GM23338 (cell line): ENCODE measurements around the gene ZNF273. TPM values are rescaled to one million over a fixed set of nuclear protein-coding genes. Genes with fewer than 3 reads are reported as not detected.

Source experiments
- ATAC-seq: fragments of 200-7000 bp; cut with Tn5 transposase; 3 replicates; pipeline ENCODE4 v1.9.1; 2020
- DNase-seq: peaks from one replicate; pipeline ENCODE4 v3.0.0-alpha.2; 2015; ENCODE audit warnings: low spot score
- H2AFZ ChIP-seq: fragments of 200-600 bp; sonication (generic); 2 replicates; pipeline ENCODE4 v1.8.0; 2016; ENCODE audit warnings: antibody characterized with exemption, mild to moderate bottlenecking, moderate library complexity
- H3F3A ChIP-seq: fragments of 200-600 bp; sonication (generic); replicated peaks from 2 replicates; pipeline ENCODE4 v1.8.0; 2017; ENCODE audit warnings: antibody characterized with exemption, mixed run types, low read depth
- H3K27ac ChIP-seq: fragments of 200-600 bp; sonication (generic); 2 replicates; pipeline ENCODE4 v1.6.1; 2016; ENCODE audit warnings: low read depth
- H3K27me3 ChIP-seq: fragments of 200-600 bp; sonication (generic); 2 replicates; pipeline ENCODE4 v1.8.0; 2016; ENCODE audit warnings: mild to moderate bottlenecking, mixed run types, moderate library complexity; ENCODE audit not compliant: insufficient read depth
- H3K36me3 ChIP-seq: fragments of 200-600 bp; sonication (generic); 2 replicates; pipeline ENCODE4 v1.8.0; 2016; ENCODE audit warnings: mild to moderate bottlenecking; ENCODE audit not compliant: insufficient read depth
- H3K4me1 ChIP-seq: fragments of 200-600 bp; sonication (generic); 2 replicates; pipeline ENCODE4 v1.8.0; 2016; ENCODE audit warnings: mild to moderate bottlenecking, moderate library complexity; ENCODE audit not compliant: insufficient read depth
- H3K4me2 ChIP-seq: fragments of 200-600 bp; sonication (generic); 2 replicates; pipeline ENCODE4 v1.7.1; 2017; ENCODE audit warnings: mixed run types
- H3K4me3 ChIP-seq: fragments of 200-600 bp; sonication (generic); 2 replicates; pipeline ENCODE4 v1.6.1; 2016; ENCODE audit warnings: mixed run types
- H3K79me2 ChIP-seq: fragments of 200-600 bp; sonication (generic); replicated peaks from 2 replicates; pipeline ENCODE4 v1.8.0; 2017; ENCODE audit warnings: mild to moderate bottlenecking; ENCODE audit not compliant: insufficient read depth
- H3K9me2 ChIP-seq: fragments of 200-600 bp; sonication (generic); 2 replicates; pipeline ENCODE4 v1.8.0; 2017; ENCODE audit not compliant: insufficient read depth
- H4K20me1 ChIP-seq: fragments of 200-600 bp; sonication (generic); replicated peaks from 2 replicates; pipeline ENCODE4 v1.8.0; 2017; ENCODE audit warnings: mild to moderate bottlenecking; ENCODE audit not compliant: insufficient read depth
- H3K27ac Mint-ChIP-seq: 2 replicates; pipeline ENCODE4 v1.8.0; 2020; ENCODE audit warnings: inconsistent platforms, mild to moderate bottlenecking, moderate library complexity, mixed read lengths
- H3K27me3 Mint-ChIP-seq: 3 replicates; pipeline ENCODE4 v1.8.0; 2022; ENCODE audit warnings: low read depth, mild to moderate bottlenecking, moderate library complexity, mixed read lengths, inconsistent platforms; ENCODE audit not compliant: insufficient read depth, poor library complexity
- H3K36me3 Mint-ChIP-seq: 3 replicates; pipeline ENCODE4 v1.8.0; 2021; ENCODE audit warnings: low read depth, mild to moderate bottlenecking, inconsistent platforms, moderate library complexity, mixed read lengths
- H3K4me1 Mint-ChIP-seq: 3 replicates; pipeline ENCODE4 v1.8.0; 2020; ENCODE audit warnings: mild to moderate bottlenecking, inconsistent platforms, mixed read lengths
- H3K4me3 Mint-ChIP-seq: 3 replicates; pipeline ENCODE4 v1.8.0; 2021; ENCODE audit warnings: moderate library complexity, mild to moderate bottlenecking, inconsistent platforms, mixed read lengths
- H3K9me3 Mint-ChIP-seq: 3 replicates; pipeline ENCODE4 v1.8.0; 2020; ENCODE audit warnings: moderate library complexity, mild to moderate bottlenecking, inconsistent platforms, mixed read lengths
- CREB1 ChIP-seq: fragments of 250-450 bp; sonication (Bioruptor Pico); IDR thresholded peaks from 2 replicates; pipeline ENCODE4 v1.5.0; 2020; ENCODE audit warnings: low read depth, mild to moderate bottlenecking, moderate library complexity
- EZH2 ChIP-seq: fragments of 200-600 bp; sonication (generic); IDR thresholded peaks from one replicate; pipeline ENCODE4 v1.8.0; 2017; ENCODE audit warnings: antibody characterized with exemption, mild to moderate bottlenecking, low read depth; ENCODE audit not compliant: unreplicated experiment
- EZH2phosphoT487 ChIP-seq: fragments of 200-600 bp; sonication (generic); IDR thresholded peaks from one replicate; pipeline ENCODE4 v1.8.1; 2018; ENCODE audit warnings: antibody characterized with exemption; ENCODE audit not compliant: unreplicated experiment
- JUNB ChIP-seq: IDR thresholded peaks from one replicate; pipeline ENCODE4 v1.6.1; 2016; ENCODE audit warnings: antibody characterized with exemption; ENCODE audit not compliant: unreplicated experiment
- NANOG ChIP-seq: IDR thresholded peaks from 2 replicates; pipeline ENCODE4 v1.6.1; 2016; ENCODE audit warnings: antibody characterized with exemption, borderline replicate concordance
- POLR2AphosphoS5 ChIP-seq: IDR thresholded peaks from 2 replicates; pipeline ENCODE4 v1.6.1; 2016; ENCODE audit warnings: antibody characterized with exemption, low read depth
- STAT1 ChIP-seq: IDR thresholded peaks from one replicate; pipeline ENCODE4 v1.6.1; 2016; ENCODE audit warnings: antibody characterized with exemption; ENCODE audit not compliant: unreplicated experiment
- ZNF114 ChIP-seq: fragments of 250-450 bp; sonication (Bioruptor Pico); IDR thresholded peaks from 2 replicates; pipeline ENCODE4 v1.5.0; 2020; ENCODE audit warnings: mild to moderate bottlenecking, moderate library complexity
- ZNF331 ChIP-seq: fragments of 250-450 bp; sonication (Bioruptor Pico); IDR thresholded peaks from 2 replicates; pipeline ENCODE4 v1.5.0; 2020; ENCODE audit warnings: low read depth, mild to moderate bottlenecking, moderate library complexity
- polyA plus RNA-seq: library from polyadenylated mRNA; unstranded; fragments of >200 nt; fragmentation: Nextera tagmentation; extraction: Ambion mirVana; gene quantifications from 2 replicates; pipeline ENCODE4 v1.2.1, GENCODE V29; 2016
- total RNA-seq: library from RNA; depleted of rRNA; stranded (reverse); fragments of >200 nt; shearing (Covaris generic); gene quantifications from 2 replicates; pipeline ENCODE4 v1.2.3, GENCODE V29; 2014
- TF ChIP-seq, protein P1 (sequence below): IDR thresholded peaks from 2 replicates; pipeline ENCODE4 v1.6.1; 2016; ENCODE audit warnings: antibody characterized with exemption
- TF ChIP-seq, protein P2 (sequence below), 2 experiments: fragments of 200-600 bp in 1 of 2; sonication (generic) in 1 of 2; conservative IDR thresholded peaks; 2 replicates each; pipeline versions ENCODE4 v1.5.1 to v1.6.1; 2016 to 2017; ENCODE audit warnings: antibody characterized with exemption in 2 of 2, low read depth in 2 of 2, mild to moderate bottlenecking in 2 of 2, moderate library complexity in 1 of 2
- TF ChIP-seq, protein P3 (sequence below): fragments of 250-450 bp; sonication (Bioruptor Pico); IDR thresholded peaks from 2 replicates; pipeline ENCODE4 v1.5.0; 2020; ENCODE audit warnings: mild to moderate bottlenecking, moderate library complexity
- TF ChIP-seq, protein P4 (sequence below): IDR thresholded peaks from one replicate; pipeline ENCODE4 v1.6.1; 2018; ENCODE audit warnings: antibody characterized with exemption; ENCODE audit not compliant: unreplicated experiment

The ZNF273 gene
- total and polyA plus RNA-seq, 2 experiments from 2014 or later, result 16.4 to 34.3 TPM

DNA sequence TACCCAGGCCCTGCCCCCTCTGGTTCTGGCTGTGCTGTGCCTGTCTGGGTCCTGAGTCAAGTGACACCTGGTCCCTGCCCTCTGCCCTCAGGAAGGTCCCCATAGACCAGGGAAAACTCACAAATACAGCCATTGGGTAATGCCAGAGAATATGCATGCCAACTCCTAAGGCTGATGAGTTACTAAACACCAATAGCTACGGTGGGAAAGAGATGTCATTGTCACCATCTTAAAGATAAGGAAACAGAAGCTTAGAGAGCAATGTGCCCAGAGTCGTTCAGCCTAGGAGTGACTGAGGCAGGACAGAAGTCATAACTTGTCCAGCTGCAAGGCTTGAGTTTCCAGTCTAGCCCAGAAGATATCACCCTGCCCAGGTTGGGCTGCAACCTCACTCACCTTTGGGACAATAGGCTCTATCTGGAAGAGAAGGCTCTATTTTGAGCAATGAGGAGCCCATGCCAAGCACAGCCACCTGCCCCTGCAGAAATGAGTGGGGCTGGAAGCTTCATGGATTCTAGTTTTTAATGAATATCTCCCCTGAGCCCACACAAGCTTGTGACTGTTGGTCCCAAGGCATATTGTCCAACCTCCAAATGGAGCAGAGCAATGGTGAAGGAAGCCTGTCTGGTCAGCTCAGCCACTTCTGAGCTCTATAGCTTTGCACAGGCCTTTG, 42.6 kb downstream of the ZNF273 start:
- no peak overlapping the region for H3K27ac ChIP-seq
- H2AFZ ChIP-seq, result no peak overlapping the region
- no peaks in the 10 kb centered on the region for H3K79me2 ChIP-seq
- peaks cover 35% of the 10 kb centered on the region for H3K27me3 ChIP-seq
- no peaks in the 10 kb centered on the region for H3F3A ChIP-seq
- H3K36me3 Mint-ChIP-seq, result no peaks in the 10 kb centered on the region
- H3K4me1 ChIP-seq, result no peaks in the 10 kb centered on the region
- H3K4me2 ChIP-seq, result no peak overlapping the region
- no peak overlapping the region for H3K27ac Mint-ChIP-seq
- H4K20me1 ChIP-seq, result no peaks in the 10 kb centered on the region
- DNase-seq (no peak), ATAC-seq (no peak)
- TF ChIP-seq ZNF331 (CRISPR knock-in tag) (no peak), ZNF114 (CRISPR knock-in tag) (no peak), JUNB (no peak), EZH2 (no peak), STAT1 (no peak), NANOG (no peak), EZH2phosphoT487 (no peak), CREB1 (CRISPR knock-in tag) (no peak), POLR2AphosphoS5 (no peak)
- TF ChIP-seq, protein P1, sequence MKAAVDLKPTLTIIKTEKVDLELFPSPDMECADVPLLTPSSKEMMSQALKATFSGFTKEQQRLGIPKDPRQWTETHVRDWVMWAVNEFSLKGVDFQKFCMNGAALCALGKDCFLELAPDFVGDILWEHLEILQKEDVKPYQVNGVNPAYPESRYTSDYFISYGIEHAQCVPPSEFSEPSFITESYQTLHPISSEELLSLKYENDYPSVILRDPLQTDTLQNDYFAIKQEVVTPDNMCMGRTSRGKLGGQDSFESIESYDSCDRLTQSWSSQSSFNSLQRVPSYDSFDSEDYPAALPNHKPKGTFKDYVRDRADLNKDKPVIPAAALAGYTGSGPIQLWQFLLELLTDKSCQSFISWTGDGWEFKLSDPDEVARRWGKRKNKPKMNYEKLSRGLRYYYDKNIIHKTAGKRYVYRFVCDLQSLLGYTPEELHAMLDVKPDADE, result no peak
- TF ChIP-seq, protein P2, sequence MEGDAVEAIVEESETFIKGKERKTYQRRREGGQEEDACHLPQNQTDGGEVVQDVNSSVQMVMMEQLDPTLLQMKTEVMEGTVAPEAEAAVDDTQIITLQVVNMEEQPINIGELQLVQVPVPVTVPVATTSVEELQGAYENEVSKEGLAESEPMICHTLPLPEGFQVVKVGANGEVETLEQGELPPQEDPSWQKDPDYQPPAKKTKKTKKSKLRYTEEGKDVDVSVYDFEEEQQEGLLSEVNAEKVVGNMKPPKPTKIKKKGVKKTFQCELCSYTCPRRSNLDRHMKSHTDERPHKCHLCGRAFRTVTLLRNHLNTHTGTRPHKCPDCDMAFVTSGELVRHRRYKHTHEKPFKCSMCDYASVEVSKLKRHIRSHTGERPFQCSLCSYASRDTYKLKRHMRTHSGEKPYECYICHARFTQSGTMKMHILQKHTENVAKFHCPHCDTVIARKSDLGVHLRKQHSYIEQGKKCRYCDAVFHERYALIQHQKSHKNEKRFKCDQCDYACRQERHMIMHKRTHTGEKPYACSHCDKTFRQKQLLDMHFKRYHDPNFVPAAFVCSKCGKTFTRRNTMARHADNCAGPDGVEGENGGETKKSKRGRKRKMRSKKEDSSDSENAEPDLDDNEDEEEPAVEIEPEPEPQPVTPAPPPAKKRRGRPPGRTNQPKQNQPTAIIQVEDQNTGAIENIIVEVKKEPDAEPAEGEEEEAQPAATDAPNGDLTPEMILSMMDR (conservative IDR thresholded peaks at IDR 0.05; ENCODE audit: low read depth in 2 of 2), result no peak
- TF ChIP-seq, protein P3, sequence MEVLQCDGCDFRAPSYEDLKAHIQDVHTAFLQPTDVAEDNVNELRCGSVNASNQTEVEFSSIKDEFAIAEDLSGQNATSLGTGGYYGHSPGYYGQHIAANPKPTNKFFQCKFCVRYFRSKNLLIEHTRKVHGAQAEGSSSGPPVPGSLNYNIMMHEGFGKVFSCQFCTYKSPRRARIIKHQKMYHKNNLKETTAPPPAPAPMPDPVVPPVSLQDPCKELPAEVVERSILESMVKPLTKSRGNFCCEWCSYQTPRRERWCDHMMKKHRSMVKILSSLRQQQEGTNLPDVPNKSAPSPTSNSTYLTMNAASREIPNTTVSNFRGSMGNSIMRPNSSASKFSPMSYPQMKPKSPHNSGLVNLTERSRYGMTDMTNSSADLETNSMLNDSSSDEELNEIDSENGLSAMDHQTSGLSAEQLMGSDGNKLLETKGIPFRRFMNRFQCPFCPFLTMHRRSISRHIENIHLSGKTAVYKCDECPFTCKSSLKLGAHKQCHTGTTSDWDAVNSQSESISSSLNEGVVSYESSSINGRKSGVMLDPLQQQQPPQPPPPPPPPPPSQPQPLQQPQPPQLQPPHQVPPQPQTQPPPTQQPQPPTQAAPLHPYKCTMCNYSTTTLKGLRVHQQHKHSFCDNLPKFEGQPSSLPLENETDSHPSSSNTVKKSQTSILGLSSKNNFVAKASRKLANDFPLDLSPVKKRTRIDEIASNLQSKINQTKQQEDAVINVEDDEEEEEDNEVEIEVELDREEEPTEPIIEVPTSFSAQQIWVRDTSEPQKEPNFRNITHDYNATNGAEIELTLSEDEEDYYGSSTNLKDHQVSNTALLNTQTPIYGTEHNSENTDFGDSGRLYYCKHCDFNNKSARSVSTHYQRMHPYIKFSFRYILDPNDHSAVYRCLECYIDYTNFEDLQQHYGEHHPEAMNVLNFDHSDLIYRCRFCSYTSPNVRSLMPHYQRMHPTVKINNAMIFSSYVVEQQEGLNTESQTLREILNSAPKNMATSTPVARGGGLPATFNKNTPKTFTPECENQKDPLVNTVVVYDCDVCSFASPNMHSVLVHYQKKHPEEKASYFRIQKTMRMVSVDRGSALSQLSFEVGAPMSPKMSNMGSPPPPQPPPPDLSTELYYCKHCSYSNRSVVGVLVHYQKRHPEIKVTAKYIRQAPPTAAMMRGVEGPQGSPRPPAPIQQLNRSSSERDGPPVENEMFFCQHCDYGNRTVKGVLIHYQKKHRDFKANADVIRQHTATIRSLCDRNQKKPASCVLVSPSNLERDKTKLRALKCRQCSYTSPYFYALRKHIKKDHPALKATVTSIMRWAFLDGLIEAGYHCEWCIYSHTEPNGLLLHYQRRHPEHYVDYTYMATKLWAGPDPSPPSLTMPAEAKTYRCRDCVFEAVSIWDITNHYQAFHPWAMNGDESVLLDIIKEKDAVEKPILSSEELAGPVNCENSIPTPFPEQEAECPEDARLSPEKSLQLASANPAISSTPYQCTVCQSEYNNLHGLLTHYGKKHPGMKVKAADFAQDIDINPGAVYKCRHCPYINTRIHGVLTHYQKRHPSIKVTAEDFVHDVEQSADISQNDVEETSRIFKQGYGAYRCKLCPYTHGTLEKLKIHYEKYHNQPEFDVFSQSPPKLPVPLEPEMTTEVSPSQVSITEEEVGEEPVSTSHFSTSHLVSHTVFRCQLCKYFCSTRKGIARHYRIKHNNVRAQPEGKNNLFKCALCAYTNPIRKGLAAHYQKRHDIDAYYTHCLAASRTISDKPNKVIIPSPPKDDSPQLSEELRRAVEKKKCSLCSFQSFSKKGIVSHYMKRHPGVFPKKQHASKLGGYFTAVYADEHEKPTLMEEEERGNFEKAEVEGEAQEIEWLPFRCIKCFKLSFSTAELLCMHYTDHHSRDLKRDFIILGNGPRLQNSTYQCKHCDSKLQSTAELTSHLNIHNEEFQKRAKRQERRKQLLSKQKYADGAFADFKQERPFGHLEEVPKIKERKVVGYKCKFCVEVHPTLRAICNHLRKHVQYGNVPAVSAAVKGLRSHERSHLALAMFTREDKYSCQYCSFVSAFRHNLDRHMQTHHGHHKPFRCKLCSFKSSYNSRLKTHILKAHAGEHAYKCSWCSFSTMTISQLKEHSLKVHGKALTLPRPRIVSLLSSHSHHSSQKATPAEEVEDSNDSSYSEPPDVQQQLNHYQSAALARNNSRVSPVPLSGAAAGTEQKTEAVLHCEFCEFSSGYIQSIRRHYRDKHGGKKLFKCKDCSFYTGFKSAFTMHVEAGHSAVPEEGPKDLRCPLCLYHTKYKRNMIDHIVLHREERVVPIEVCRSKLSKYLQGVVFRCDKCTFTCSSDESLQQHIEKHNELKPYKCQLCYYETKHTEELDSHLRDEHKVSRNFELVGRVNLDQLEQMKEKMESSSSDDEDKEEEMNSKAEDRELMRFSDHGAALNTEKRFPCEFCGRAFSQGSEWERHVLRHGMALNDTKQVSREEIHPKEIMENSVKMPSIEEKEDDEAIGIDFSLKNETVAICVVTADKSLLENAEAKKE (CRISPR knock-in tag), result no peak
- TF ChIP-seq, protein P4, sequence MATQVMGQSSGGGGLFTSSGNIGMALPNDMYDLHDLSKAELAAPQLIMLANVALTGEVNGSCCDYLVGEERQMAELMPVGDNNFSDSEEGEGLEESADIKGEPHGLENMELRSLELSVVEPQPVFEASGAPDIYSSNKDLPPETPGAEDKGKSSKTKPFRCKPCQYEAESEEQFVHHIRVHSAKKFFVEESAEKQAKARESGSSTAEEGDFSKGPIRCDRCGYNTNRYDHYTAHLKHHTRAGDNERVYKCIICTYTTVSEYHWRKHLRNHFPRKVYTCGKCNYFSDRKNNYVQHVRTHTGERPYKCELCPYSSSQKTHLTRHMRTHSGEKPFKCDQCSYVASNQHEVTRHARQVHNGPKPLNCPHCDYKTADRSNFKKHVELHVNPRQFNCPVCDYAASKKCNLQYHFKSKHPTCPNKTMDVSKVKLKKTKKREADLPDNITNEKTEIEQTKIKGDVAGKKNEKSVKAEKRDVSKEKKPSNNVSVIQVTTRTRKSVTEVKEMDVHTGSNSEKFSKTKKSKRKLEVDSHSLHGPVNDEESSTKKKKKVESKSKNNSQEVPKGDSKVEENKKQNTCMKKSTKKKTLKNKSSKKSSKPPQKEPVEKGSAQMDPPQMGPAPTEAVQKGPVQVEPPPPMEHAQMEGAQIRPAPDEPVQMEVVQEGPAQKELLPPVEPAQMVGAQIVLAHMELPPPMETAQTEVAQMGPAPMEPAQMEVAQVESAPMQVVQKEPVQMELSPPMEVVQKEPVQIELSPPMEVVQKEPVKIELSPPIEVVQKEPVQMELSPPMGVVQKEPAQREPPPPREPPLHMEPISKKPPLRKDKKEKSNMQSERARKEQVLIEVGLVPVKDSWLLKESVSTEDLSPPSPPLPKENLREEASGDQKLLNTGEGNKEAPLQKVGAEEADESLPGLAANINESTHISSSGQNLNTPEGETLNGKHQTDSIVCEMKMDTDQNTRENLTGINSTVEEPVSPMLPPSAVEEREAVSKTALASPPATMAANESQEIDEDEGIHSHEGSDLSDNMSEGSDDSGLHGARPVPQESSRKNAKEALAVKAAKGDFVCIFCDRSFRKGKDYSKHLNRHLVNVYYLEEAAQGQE, result no peak
- no peaks in the 10 kb centered on the region for H3K9me2 ChIP-seq
- H3K4me3 ChIP-seq, result no peak overlapping the region
- no peak overlapping the region for H3K4me3 Mint-ChIP-seq
- peaks cover 25% of the 10 kb centered on the region for H3K27me3 Mint-ChIP-seq
- peaks cover 7% of the 10 kb centered on the region for H3K4me1 Mint-ChIP-seq
- H3K36me3 ChIP-seq, result no peaks in the 10 kb centered on the region
- H3K9me3 Mint-ChIP-seq, result no peaks in the 10 kb centered on the region
